ENCODE data around the gene DPYD. TPM values are rescaled to one million over a fixed set of nuclear protein-coding genes. Genes with fewer than 3 reads are reported as not detected.

DPYD gene
- total and polyA plus RNA-seq, 9 of the 15 experiments (the other 6 are each of a cell fraction or from before 2014, with no cell fraction given): 0.03 to 0.25 (median 0.08) TPM; not detected in 2

DNA sequence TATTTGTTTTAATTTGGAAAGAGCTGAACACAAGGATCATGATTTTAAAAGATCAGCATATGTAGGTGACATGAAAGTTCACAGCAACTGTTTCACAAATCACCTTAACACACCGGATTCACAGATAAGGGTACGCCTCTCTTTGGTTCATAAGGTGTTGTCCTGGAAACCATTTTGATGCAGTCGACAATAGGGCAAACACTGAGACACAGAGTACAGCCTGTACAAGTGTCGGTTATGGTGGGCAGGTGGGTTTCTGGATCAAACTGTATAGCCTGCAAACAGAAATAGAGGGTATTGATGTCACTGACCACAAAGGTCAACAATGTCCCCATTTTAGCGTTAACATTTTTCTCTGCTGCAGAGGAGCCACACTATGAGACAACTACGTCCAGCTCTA lies 842.0 kb downstream of the DPYD start:
- H4K20me1 ChIP-seq (replicated peaks; ENCODE audit: control insufficient read depth, insufficient read depth, low read length): no peaks in the 10 kb centered on the region
- H3K4me2 ChIP-seq (ENCODE audit: insufficient read depth, low read length): no peak overlapping the region
- in situ Hi-C loops (cut with MboI) (no loop called here), intact Hi-C loops (cut with micrococcal nuclease) (no loop called here)
- no peaks in the 10 kb centered on the region for H3K4me1 ChIP-seq (replicated peaks in 1 of 2; ENCODE audit: control insufficient read depth in 2 of 2, insufficient read depth in 2 of 2, low read length in 2 of 2)
- no peak for TF ChIP-seq BHLHE40 (IDR thresholded peaks at IDR 0.05; ENCODE audit: low read length)
- TF ChIP-seq MED1 (CRISPR knock-in tag; IDR thresholded peaks at IDR 0.05; ENCODE audit: borderline replicate concordance): no peak
- TF ChIP-seq ZNF184 (CRISPR knock-in tag; IDR thresholded peaks at IDR 0.05): no peak
- TF ChIP-seq, protein P1, sequence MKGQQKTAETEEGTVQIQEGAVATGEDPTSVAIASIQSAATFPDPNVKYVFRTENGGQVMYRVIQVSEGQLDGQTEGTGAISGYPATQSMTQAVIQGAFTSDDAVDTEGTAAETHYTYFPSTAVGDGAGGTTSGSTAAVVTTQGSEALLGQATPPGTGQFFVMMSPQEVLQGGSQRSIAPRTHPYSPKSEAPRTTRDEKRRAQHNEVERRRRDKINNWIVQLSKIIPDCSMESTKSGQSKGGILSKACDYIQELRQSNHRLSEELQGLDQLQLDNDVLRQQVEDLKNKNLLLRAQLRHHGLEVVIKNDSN (CRISPR knock-in tag; IDR thresholded peaks at IDR 0.05): no peak
- no peak for TF ChIP-seq CREB1 (IDR thresholded peaks at IDR 0.05)
- no peak for TF ChIP-seq CREB1 (CRISPR knock-in tag; IDR thresholded peaks at IDR 0.05)
- TF ChIP-seq CBX1 (IDR thresholded peaks at IDR 0.05; ENCODE audit: low read depth): no peak
- no peak for TF ChIP-seq NR2F6 (CRISPR knock-in tag; IDR thresholded peaks at IDR 0.05)
- TF ChIP-seq NR2C2 (CRISPR knock-in tag; IDR thresholded peaks at IDR 0.05): no peak
- TF ChIP-seq NR2C2 (tag; IDR thresholded peaks at IDR 0.05): no peak
- TF ChIP-seq, protein P2, sequence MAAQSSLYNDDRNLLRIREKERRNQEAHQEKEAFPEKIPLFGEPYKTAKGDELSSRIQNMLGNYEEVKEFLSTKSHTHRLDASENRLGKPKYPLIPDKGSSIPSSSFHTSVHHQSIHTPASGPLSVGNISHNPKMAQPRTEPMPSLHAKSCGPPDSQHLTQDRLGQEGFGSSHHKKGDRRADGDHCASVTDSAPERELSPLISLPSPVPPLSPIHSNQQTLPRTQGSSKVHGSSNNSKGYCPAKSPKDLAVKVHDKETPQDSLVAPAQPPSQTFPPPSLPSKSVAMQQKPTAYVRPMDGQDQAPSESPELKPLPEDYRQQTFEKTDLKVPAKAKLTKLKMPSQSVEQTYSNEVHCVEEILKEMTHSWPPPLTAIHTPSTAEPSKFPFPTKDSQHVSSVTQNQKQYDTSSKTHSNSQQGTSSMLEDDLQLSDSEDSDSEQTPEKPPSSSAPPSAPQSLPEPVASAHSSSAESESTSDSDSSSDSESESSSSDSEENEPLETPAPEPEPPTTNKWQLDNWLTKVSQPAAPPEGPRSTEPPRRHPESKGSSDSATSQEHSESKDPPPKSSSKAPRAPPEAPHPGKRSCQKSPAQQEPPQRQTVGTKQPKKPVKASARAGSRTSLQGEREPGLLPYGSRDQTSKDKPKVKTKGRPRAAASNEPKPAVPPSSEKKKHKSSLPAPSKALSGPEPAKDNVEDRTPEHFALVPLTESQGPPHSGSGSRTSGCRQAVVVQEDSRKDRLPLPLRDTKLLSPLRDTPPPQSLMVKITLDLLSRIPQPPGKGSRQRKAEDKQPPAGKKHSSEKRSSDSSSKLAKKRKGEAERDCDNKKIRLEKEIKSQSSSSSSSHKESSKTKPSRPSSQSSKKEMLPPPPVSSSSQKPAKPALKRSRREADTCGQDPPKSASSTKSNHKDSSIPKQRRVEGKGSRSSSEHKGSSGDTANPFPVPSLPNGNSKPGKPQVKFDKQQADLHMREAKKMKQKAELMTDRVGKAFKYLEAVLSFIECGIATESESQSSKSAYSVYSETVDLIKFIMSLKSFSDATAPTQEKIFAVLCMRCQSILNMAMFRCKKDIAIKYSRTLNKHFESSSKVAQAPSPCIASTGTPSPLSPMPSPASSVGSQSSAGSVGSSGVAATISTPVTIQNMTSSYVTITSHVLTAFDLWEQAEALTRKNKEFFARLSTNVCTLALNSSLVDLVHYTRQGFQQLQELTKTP (IDR thresholded peaks at IDR 0.05; ENCODE audit: low read depth in 1 of 2, partially characterized antibody in 2 of 2): no peak
- no peak for TF ChIP-seq ZNF282 (CRISPR knock-in tag; IDR thresholded peaks at IDR 0.05)
- no peak for TF ChIP-seq PRMT5 (CRISPR knock-in tag; IDR thresholded peaks at IDR 0.05)
- no peak for TF ChIP-seq CBFA2T3 (IDR thresholded peaks at IDR 0.05)
- TF ChIP-seq ZNF764 (CRISPR knock-in tag; IDR thresholded peaks at IDR 0.05; ENCODE audit: low read depth): no peak
- no peak for TF ChIP-seq EZH2 (IDR thresholded peaks at IDR 0.05; ENCODE audit: borderline replicate concordance, low read depth, low read length)
- no peak for TF ChIP-seq HDAC1 (IDR thresholded peaks at IDR 0.05)
- TF ChIP-seq CHCHD3 (CRISPR knock-in tag; IDR thresholded peaks at IDR 0.05): no peak
- TF ChIP-seq CBFB (CRISPR knock-in tag; IDR thresholded peaks at IDR 0.05): no peak
- no peak for TF ChIP-seq SRSF9 (IDR thresholded peaks at IDR 0.05; ENCODE audit: borderline replicate concordance, low read depth, low read length)
- TF ChIP-seq ZNF140 (CRISPR knock-in tag; IDR thresholded peaks at IDR 0.05): no peak
- no peaks in the 10 kb centered on the region for H3K79me2 ChIP-seq (ENCODE audit: control insufficient read depth, insufficient read depth, low read length)
- H3K27me3 ChIP-seq (ENCODE audit: control insufficient read depth in 2 of 2, insufficient read depth in 2 of 2, low read length in 2 of 2): no peaks in the 10 kb centered on the region
- no peaks in the 10 kb centered on the region for H3K36me3 ChIP-seq (ENCODE audit: control insufficient read depth, insufficient read depth, low read length)
- 0% methylated on average over 6 of the region's 6 CpGs for WGBS (ENCODE audit: insufficient coverage, low coverage, missing lambda C conversion rate)
- BruUV-seq (replicated peaks): no TSS peak
- FAIRE-seq (no peak), DNase-seq (ENCODE audit: extremely low read depth in 1 of 4, low spot score in 3 of 4) (no peak), ATAC-seq (no peak)
- H3K9ac ChIP-seq (ENCODE audit: insufficient read depth in 1 of 2, low read depth in 2 of 2, low read length in 2 of 2): no peak overlapping the region
- no peak overlapping the region for H2AFZ ChIP-seq (ENCODE audit: low read depth, low read length)
- no peaks in the 10 kb centered on the region for H3K9me1 ChIP-seq (ENCODE audit: control insufficient read depth, insufficient read depth, low read length)
- H3K27ac ChIP-seq (ENCODE audit: extremely low read depth, low read depth, low read length): no peak overlapping the region
- H3K4me3 ChIP-seq: no peak overlapping the region
- ChIA-PET POLR2A (no interaction called here), CTCF (ENCODE audit: low intra/inter-chr PET ratio) (no interaction called here)
- no peaks in the 10 kb centered on the region for H3K9me3 ChIP-seq (replicated peaks; ENCODE audit: control insufficient read depth, insufficient read depth, low read depth, low read length)
